ENCODE results near the gene ASTN2. TPM values are rescaled to one million over a fixed set of nuclear protein-coding genes. Genes with fewer than 3 reads are reported as not detected.

Gene ASTN2
- total and polyA plus RNA-seq, 10 of the 15 experiments (the other 5 are each of a cell fraction or from before 2014, with no cell fraction given): 1.4 to 15.7 (median 7.0) TPM

DNA sequence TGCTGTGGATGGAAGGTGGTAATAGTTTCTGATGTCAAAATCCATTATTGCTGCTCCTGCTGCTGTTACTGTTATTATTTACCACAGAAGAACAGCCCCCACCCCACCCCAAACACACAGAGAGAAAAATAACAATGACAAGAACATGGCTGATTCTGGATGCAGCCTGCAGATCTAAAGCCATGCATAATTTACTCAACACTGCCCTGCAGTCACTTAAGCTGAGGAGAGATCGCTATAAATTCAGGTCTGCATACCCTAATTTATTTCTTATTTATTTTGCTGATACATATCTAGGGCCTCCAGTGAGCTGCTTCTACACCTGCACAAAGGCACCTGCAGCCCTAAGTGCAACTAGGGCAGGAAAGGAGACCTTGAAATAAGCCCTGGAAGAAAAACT lies 595.7 kb downstream of the ASTN2 start:
- no peak for DNase-seq (ENCODE audit: low read depth, low spot score)
- H3K4me1 ChIP-seq (ENCODE audit: control insufficient read depth, insufficient read depth, low read length): no peaks in the 10 kb centered on the region
- no peak overlapping the region for H3K9ac ChIP-seq (ENCODE audit: control insufficient read depth, insufficient read depth, low read length)
- no peak for TF ChIP-seq ATF7 (IDR thresholded peaks at IDR 0.05; ENCODE audit: low read depth)
- no peak for TF ChIP-seq EGR1 (IDR thresholded peaks at IDR 0.05; ENCODE audit: borderline replicate concordance in 1 of 2, low read depth in 2 of 2, low read length in 2 of 2)
- no peak for TF ChIP-seq EED (IDR thresholded peaks at IDR 0.05; ENCODE audit: low read depth)
- no peak for TF ChIP-seq SUPT20H (IDR thresholded peaks at IDR 0.05; ENCODE audit: borderline replicate concordance, control insufficient read depth, low read depth, low read length)
- TF ChIP-seq JUND (IDR thresholded peaks at IDR 0.05; ENCODE audit: low read depth, low read length): no peak
- TF ChIP-seq, protein P1, sequence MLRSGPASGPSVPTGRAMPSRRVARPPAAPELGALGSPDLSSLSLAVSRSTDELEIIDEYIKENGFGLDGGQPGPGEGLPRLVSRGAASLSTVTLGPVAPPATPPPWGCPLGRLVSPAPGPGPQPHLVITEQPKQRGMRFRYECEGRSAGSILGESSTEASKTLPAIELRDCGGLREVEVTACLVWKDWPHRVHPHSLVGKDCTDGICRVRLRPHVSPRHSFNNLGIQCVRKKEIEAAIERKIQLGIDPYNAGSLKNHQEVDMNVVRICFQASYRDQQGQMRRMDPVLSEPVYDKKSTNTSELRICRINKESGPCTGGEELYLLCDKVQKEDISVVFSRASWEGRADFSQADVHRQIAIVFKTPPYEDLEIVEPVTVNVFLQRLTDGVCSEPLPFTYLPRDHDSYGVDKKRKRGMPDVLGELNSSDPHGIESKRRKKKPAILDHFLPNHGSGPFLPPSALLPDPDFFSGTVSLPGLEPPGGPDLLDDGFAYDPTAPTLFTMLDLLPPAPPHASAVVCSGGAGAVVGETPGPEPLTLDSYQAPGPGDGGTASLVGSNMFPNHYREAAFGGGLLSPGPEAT (IDR thresholded peaks at IDR 0.05; ENCODE audit: low read depth): no peak
- TF ChIP-seq NFYB (IDR thresholded peaks at IDR 0.05; ENCODE audit: insufficient read depth, low read depth, low read length): no peak
- no peak for TF ChIP-seq TCF12 (IDR thresholded peaks at IDR 0.05; ENCODE audit: low read depth, low read length)
- no peak for TF ChIP-seq NFIC (IDR thresholded peaks at IDR 0.05; ENCODE audit: low read depth, low read length)
- TF ChIP-seq POLR2AphosphoS5 (IDR thresholded peaks at IDR 0.05; ENCODE audit: low read length): no peak
- TF ChIP-seq, protein P2, sequence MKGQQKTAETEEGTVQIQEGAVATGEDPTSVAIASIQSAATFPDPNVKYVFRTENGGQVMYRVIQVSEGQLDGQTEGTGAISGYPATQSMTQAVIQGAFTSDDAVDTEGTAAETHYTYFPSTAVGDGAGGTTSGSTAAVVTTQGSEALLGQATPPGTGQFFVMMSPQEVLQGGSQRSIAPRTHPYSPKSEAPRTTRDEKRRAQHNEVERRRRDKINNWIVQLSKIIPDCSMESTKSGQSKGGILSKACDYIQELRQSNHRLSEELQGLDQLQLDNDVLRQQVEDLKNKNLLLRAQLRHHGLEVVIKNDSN (IDR thresholded peaks at IDR 0.05; ENCODE audit: borderline replicate concordance, extremely low read length, insufficient read depth, low read depth, low read length): no peak
- H2AFZ ChIP-seq (ENCODE audit: control insufficient read depth, low read depth, low read length): no peak overlapping the region
- in situ Hi-C loops (cut with MboI): no loop called here
- no peak for ATAC-seq
- FAIRE-seq: no peak
- no peaks in the 10 kb centered on the region for H3K36me3 ChIP-seq (ENCODE audit: control insufficient read depth in 2 of 2, insufficient read depth in 2 of 2, low read length in 1 of 2)
- ChIA-PET CTCF (no interaction called here), RAD21 (ENCODE audit: unreplicated experiment) (no interaction called here), POLR2A (no interaction called here), SMC1A (ENCODE audit: uncharacterized antibody, unreplicated experiment) (no interaction called here)
- no peaks in the 10 kb centered on the region for H3K9me3 ChIP-seq (replicated peaks; ENCODE audit: control insufficient read depth, insufficient read depth, low read length)
- H3K4me3 ChIP-seq: no peak overlapping the region
- no peaks in the 10 kb centered on the region for H4K20me1 ChIP-seq (ENCODE audit: control insufficient read depth, insufficient read depth)
- no peaks in the 10 kb centered on the region for H3K27me3 ChIP-seq (replicated peaks in 1 of 2; ENCODE audit: control insufficient read depth in 2 of 2, insufficient read depth in 2 of 2, low read length in 1 of 2)
- 63% methylated on average over 1 of the region's 1 CpG for WGBS (ENCODE audit: insufficient coverage, insufficient replicate concordance, low lambda C conversion rate, missing lambda C conversion rate)
- no peak overlapping the region for H3K27ac ChIP-seq (ENCODE audit: control insufficient read depth, insufficient read depth)
- H3K4me2 ChIP-seq (ENCODE audit: control insufficient read depth, insufficient read depth): no peak overlapping the region
- BruUV-seq (replicated peaks): no TSS peak
- intact Hi-C loops (cut with micrococcal nuclease; ENCODE audit: unreplicated experiment): no loop called here
- no peaks in the 10 kb centered on the region for H3K79me2 ChIP-seq (ENCODE audit: control insufficient read depth, insufficient read depth, low read length)
